ENCODE measurements around the gene MAPKBP1.

The MAPKBP1 gene

DNA sequence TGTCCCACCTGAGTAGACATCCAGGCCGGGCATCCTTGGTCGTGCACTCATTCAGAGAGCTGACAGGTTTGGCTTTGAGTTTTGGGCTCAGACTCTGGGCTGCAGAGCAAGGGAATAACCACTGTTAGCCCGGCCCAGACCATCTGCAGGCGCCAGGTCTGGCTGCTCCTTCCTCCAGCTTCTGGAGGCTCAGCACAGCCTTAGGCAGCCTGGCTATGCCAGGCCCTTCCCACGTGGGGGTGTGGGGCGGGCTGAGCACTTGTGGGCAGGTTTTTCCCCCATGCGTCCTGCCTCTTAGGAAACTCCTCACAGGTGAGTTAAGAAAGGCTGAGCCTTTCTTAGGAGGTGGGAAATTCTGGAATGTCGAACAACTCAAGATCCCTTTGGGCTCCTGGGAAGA, 75.6 kb downstream of the MAPKBP1 start:
- H3K4me2 ChIP-seq (ENCODE audit: low read length), result no peak overlapping the region
- no peak overlapping the region for H2AFZ ChIP-seq
- H3K4me1 ChIP-seq, result no peaks in the 10 kb centered on the region
- H3K9me3 ChIP-seq (ENCODE audit: control insufficient read depth, low read length), result no peaks in the 10 kb centered on the region
- no peaks in the 10 kb centered on the region for H3K36me3 ChIP-seq (ENCODE audit: control insufficient read depth, insufficient read depth, low read length)
- no peak overlapping the region for H3K27ac ChIP-seq
- no peak overlapping the region for H3K9ac ChIP-seq
- TF ChIP-seq, protein P1, sequence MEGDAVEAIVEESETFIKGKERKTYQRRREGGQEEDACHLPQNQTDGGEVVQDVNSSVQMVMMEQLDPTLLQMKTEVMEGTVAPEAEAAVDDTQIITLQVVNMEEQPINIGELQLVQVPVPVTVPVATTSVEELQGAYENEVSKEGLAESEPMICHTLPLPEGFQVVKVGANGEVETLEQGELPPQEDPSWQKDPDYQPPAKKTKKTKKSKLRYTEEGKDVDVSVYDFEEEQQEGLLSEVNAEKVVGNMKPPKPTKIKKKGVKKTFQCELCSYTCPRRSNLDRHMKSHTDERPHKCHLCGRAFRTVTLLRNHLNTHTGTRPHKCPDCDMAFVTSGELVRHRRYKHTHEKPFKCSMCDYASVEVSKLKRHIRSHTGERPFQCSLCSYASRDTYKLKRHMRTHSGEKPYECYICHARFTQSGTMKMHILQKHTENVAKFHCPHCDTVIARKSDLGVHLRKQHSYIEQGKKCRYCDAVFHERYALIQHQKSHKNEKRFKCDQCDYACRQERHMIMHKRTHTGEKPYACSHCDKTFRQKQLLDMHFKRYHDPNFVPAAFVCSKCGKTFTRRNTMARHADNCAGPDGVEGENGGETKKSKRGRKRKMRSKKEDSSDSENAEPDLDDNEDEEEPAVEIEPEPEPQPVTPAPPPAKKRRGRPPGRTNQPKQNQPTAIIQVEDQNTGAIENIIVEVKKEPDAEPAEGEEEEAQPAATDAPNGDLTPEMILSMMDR (IDR thresholded peaks at IDR 0.05), result no peak
- H3K79me2 ChIP-seq, result no peaks in the 10 kb centered on the region
- H3K27me3 ChIP-seq (ENCODE audit: control insufficient read depth, insufficient read depth, low read length), result no peaks in the 10 kb centered on the region
- H3K4me3 ChIP-seq (ENCODE audit: low read depth, low read length), result no peak overlapping the region

- Histone ChIP-seq H3K27me3 (ENCODE audit: control insufficient read depth, insufficient read depth, low read length) (no peaks in the 10 kb centered on the region), H3K79me2 (no peaks in the 10 kb centered on the region), H3K9ac (no peak overlapping the region), H3K9me3 (ENCODE audit: control insufficient read depth, low read length) (no peaks in the 10 kb centered on the region), H3K4me2 (ENCODE audit: low read length) (no peak overlapping the region), H3K36me3 (ENCODE audit: control insufficient read depth, insufficient read depth, low read length) (no peaks in the 10 kb centered on the region), H3K4me3 (ENCODE audit: low read depth, low read length) (no peak overlapping the region), H2AFZ (no peak overlapping the region), H3K4me1 (no peaks in the 10 kb centered on the region), H3K27ac (no peak overlapping the region)
- TF ChIP-seq, protein P1 (IDR thresholded peaks at IDR 0.05), result no peak
These were observed 76.3 kb downstream of the MAPKBP1 start for GRCh38 chr15:41850482-41851166.

GRCh38 chr15:41851167-41851523, 76.9 kb downstream of the MAPKBP1 start:
- no peak overlapping the region for H3K4me2 ChIP-seq (ENCODE audit: low read length)
- no peaks in the 10 kb centered on the region for H3K27me3 ChIP-seq (ENCODE audit: control insufficient read depth, insufficient read depth, low read length)
- H3K9me3 ChIP-seq (ENCODE audit: control insufficient read depth, low read length), result no peaks in the 10 kb centered on the region
- no peaks in the 10 kb centered on the region for H3K36me3 ChIP-seq (ENCODE audit: control insufficient read depth, insufficient read depth, low read length)
- H3K4me1 ChIP-seq, result no peaks in the 10 kb centered on the region
- TF ChIP-seq, protein P1 (IDR thresholded peaks at IDR 0.05), result no peak
- H3K79me2 ChIP-seq, result no peaks in the 10 kb centered on the region
- H3K9ac ChIP-seq, result no peak overlapping the region
- H3K27ac ChIP-seq, result no peak overlapping the region
- H2AFZ ChIP-seq, result no peak overlapping the region
- no peak overlapping the region for H3K4me3 ChIP-seq (ENCODE audit: low read depth, low read length)

- H3K4me2 ChIP-seq (ENCODE audit: low read length), result no peak overlapping the region
- H3K36me3 ChIP-seq (ENCODE audit: control insufficient read depth, insufficient read depth, low read length), result no peaks in the 10 kb centered on the region
- H3K4me3 ChIP-seq (ENCODE audit: low read depth, low read length), result no peak overlapping the region
- no peaks in the 10 kb centered on the region for H3K27me3 ChIP-seq (ENCODE audit: control insufficient read depth, insufficient read depth, low read length)
- no peaks in the 10 kb centered on the region for H3K79me2 ChIP-seq
- no peak overlapping the region for H3K27ac ChIP-seq
- TF ChIP-seq, protein P1 (IDR thresholded peaks at IDR 0.05), result no peak
- H3K9me3 ChIP-seq (ENCODE audit: control insufficient read depth, low read length), result no peaks in the 10 kb centered on the region
- no peaks in the 10 kb centered on the region for H3K4me1 ChIP-seq
- no peak overlapping the region for H2AFZ ChIP-seq
- no peak overlapping the region for H3K9ac ChIP-seq
These were observed 77.6 kb downstream of the MAPKBP1 start for GRCh38 chr15:41851755-41852370.

Measured in parathyroid adenoma (tissue), 2 donors.